ENCODE data around the gene APOF.
A peak's percentile ranks its signal among the peaks of the same experiment; 100 is the strongest.
"Not testable (repeated sequence)": the region's sequence is repeated elsewhere in the genome, so short reads cannot be mapped to it uniquely, and the experiment has no call there.

The APOF gene

GRCh38 chr12:56330936-56331490, 31.6 kb downstream of the APOF start:
- H3K27me3 Mint-ChIP-seq: no peaks in the 10 kb centered on the region
- no peak overlapping the region for H3K4me3 Mint-ChIP-seq
- no peak for DNase-seq
- no peaks in the 10 kb centered on the region for H3K9me3 Mint-ChIP-seq
- H3K27ac Mint-ChIP-seq: peak overlapping the region; percentile 9
- H3K36me3 Mint-ChIP-seq (ENCODE audit: low read depth): peaks cover 33% of the 10 kb centered on the region
- peaks cover 29% of the 10 kb centered on the region for H3K4me1 Mint-ChIP-seq (ENCODE audit: low read depth)

GRCh38 chr12:56326533-56326932, 36.1 kb downstream of the APOF start:
- H3K9me3 Mint-ChIP-seq: no peaks in the 10 kb centered on the region
- H3K4me3 Mint-ChIP-seq: no peak overlapping the region
- peaks cover 3% of the 10 kb centered on the region for H3K4me1 Mint-ChIP-seq (ENCODE audit: low read depth)
- DNase-seq: no peak
- H3K36me3 Mint-ChIP-seq (ENCODE audit: low read depth): peaks cover 53% of the 10 kb centered on the region
- H3K27ac Mint-ChIP-seq: no peak overlapping the region
- no peaks in the 10 kb centered on the region for H3K27me3 Mint-ChIP-seq

GRCh38 chr12:56326126-56326525, 36.5 kb downstream of the APOF start:
- peaks cover 1% of the 10 kb centered on the region for H3K4me1 Mint-ChIP-seq (ENCODE audit: low read depth)
- H3K36me3 Mint-ChIP-seq (ENCODE audit: low read depth): peaks cover 53% of the 10 kb centered on the region
- H3K27me3 Mint-ChIP-seq: no peaks in the 10 kb centered on the region
- H3K4me3 Mint-ChIP-seq: no peak overlapping the region
- H3K9me3 Mint-ChIP-seq: no peaks in the 10 kb centered on the region
- no peak for DNase-seq
- H3K27ac Mint-ChIP-seq: no peak overlapping the region

DNA sequence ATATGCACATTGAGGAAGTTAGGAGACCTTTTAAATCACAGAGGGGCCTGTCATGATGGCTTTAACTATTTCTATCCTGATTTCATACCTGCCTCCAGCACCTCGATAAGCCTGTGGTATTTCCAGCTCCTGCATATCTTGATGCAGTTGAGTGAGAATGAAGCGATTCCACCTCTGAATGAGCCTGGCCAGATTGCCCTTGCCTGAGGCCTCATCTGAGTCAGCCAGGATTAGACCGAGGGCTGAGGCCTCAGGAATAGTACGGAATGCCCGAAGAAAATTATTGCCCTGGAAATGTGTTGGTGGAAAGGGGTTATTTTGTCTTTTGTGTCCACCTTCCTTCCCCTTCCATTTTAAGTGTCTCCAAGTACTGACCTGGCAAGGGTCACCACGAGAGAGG, 38.5 kb downstream of the APOF start:
- Mint-ChIP-seq H3K36me3 (ENCODE audit: low read depth) (peaks cover 62% of the 10 kb centered on the region), H3K27ac (peak overlapping the region; percentile 67), H3K9me3 (no peaks in the 10 kb centered on the region), H3K27me3 (no peaks in the 10 kb centered on the region), H3K4me1 (ENCODE audit: low read depth) (peaks cover 1% of the 10 kb centered on the region), H3K4me3 (no peak overlapping the region)
- no peak for DNase-seq

- H3K27ac Mint-ChIP-seq, H3K4me3 Mint-ChIP-seq: not testable (repeated sequence)
- peaks cover 57% of the 10 kb centered on the region for H3K36me3 Mint-ChIP-seq (ENCODE audit: low read depth)
Measured at GRCh38 chr12:56321610-56322009, 41.0 kb downstream of the APOF start.

GRCh38 chr12:56321027-56321426, 41.6 kb downstream of the APOF start:
- H3K4me3 Mint-ChIP-seq: no peak overlapping the region
- peaks cover 53% of the 10 kb centered on the region for H3K36me3 Mint-ChIP-seq (ENCODE audit: low read depth)
- H3K27ac Mint-ChIP-seq: peak overlapping the region; percentile 35

More at GRCh38 chr12:56321610-56322009, 41.0 kb downstream of the APOF start:
- H3K4me1 Mint-ChIP-seq (ENCODE audit: low read depth); H3K27me3 Mint-ChIP-seq; DNase-seq; H3K9me3 Mint-ChIP-seq: not testable (repeated sequence)

GRCh38 chr12:56317675-56318074, 45.0 kb downstream of the APOF start:
- H3K4me1 Mint-ChIP-seq (ENCODE audit: low read depth): peaks cover 16% of the 10 kb centered on the region
- peaks cover 53% of the 10 kb centered on the region for H3K36me3 Mint-ChIP-seq (ENCODE audit: low read depth)
- no peak overlapping the region for H3K4me3 Mint-ChIP-seq
- no peaks in the 10 kb centered on the region for H3K9me3 Mint-ChIP-seq
- H3K27ac Mint-ChIP-seq: peak overlapping the region; percentile 60
- H3K27me3 Mint-ChIP-seq: no peaks in the 10 kb centered on the region
- no peak for DNase-seq

More at GRCh38 chr12:56321027-56321426, 41.6 kb downstream of the APOF start:
- H3K9me3 Mint-ChIP-seq: no peaks in the 10 kb centered on the region
- H3K4me1 Mint-ChIP-seq (ENCODE audit: low read depth): peaks cover 8% of the 10 kb centered on the region
- H3K27me3 Mint-ChIP-seq: no peaks in the 10 kb centered on the region
- no peak for DNase-seq

DNA sequence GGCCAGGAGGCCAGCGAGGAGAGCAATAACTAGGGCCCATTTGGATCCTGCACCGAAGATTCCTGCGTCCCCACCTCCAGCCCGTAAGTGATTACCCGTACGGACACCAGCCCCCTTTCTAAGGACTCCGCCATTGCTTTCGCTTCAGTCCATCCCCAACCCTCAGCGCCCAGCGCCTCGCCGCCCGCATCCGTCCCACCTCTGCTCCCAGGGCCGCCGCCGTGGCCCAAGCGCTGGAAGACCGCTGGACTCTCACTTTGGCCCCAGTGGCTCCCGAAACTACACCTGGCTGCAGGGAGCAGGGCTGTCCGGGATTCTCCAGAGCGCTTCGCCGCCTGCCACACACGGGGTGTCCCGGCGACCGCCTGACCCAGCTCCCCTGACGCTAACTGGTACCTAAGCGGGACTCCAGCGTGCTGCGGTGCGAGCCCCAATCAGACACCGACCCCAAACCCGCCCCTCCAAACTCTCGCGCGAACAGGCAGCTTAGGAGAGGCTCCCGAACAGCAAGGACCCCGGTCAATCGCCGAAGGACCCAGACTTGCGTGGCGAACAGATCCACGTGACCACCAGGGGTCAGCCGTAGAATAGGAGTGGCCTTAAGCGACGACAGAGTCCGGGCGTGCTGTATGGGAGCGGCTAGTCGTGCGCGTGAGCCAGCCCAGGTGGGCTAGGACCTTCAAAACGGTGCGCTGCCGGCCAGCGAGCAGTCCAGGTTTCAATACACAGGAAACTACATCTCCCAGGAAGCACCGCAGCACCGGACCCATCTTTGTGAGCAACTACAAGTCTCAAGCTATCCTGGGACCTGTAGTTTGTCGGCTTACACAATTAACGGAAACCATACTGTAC, 46.8 kb downstream of the APOF start, which contains the start of gene CNPY2:
Gene CNPY2, minus strand, starts transcription at position 367 of the 852 bp plus-strand sequence. CDS start 771 bp downstream, outside the sequence.
- DNase-seq: peak; percentile 95
- Mint-ChIP-seq H3K36me3 (ENCODE audit: low read depth) (peaks cover 59% of the 10 kb centered on the region), H3K4me1 (ENCODE audit: low read depth) (peaks cover 17% of the 10 kb centered on the region), H3K4me3 (peak within 1 kb of the TSS; percentile 99), H3K27me3 (no peaks in the 10 kb centered on the region), H3K9me3 (no peaks in the 10 kb centered on the region), H3K27ac (peak within 1 kb of the TSS; percentile 99)

DNA sequence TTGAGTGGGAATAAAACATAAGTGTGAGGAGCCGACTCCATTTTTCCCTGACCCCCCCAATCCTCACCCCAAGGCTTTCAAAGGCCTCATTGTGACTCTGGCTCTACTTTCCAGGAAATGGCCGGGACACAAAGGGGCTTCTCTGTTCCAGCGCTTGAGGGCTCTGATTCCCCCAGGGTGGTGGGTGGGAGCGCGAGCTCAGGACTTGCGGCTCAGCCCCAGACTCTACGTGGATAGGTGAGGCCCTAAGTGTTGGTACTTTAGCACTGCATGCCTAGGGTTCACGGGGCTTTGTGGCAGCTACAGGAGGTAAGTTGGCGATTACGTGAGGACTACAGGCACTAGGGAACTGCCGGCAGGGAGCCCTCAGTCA, 47.4 kb downstream of the APOF start:
- Mint-ChIP-seq H3K4me3 (peak overlapping the region; percentile 99), H3K27me3 (no peaks in the 10 kb centered on the region), H3K4me1 (ENCODE audit: low read depth) (peaks cover 18% of the 10 kb centered on the region), H3K36me3 (ENCODE audit: low read depth) (peaks cover 63% of the 10 kb centered on the region), H3K27ac (peak overlapping the region; percentile 99), H3K9me3 (no peaks in the 10 kb centered on the region)
- no peak for DNase-seq

DNA sequence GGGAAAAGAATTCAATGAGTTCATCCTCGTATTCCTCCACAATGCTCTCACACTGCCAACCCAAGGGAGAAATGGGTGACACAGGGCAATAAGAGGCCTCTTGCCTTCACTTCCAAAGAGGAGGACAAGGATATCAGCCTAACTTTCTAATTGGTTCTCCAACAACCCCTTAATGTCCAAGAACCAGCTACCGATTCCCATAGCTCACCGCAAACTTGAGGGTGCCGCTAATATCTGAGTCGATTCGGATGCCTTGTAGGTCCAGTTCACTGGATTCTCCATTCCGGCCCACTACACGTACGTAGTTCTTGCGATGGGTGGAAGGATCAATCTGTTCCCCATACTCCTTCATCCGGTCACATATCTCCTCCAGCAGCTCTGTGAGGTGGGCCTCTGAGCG, 51.7 kb downstream of the APOF start:
- Mint-ChIP-seq H3K9me3 (no peaks in the 10 kb centered on the region), H3K36me3 (ENCODE audit: low read depth) (peaks cover 81% of the 10 kb centered on the region), H3K27ac (peak overlapping the region; percentile 42), H3K4me1 (ENCODE audit: low read depth) (peaks cover 12% of the 10 kb centered on the region), H3K4me3 (no peak overlapping the region), H3K27me3 (no peaks in the 10 kb centered on the region)
- no peak for DNase-seq

Data from activated T-cell treated with anti-CD3 and anti-CD28 coated beads, Interleukin-2, amount 50 U/mL, for 24 hours (primary cell).